IMR-90 (cell line): ENCODE results near the gene PGBD1. TPM values are rescaled to one million over a fixed set of nuclear protein-coding genes. Genes with fewer than 3 reads are reported as not detected.

Experiments used
- ATAC-seq: fragments of 200-7000 bp; cut with Tn5 transposase; 2 replicates; pipeline ENCODE4 v1.9.1; 2020; ENCODE audit warnings: low read depth, mild to moderate bottlenecking, moderate library complexity
- BruUV-seq: library from RNA; stranded (reverse); fragments of 400-500 nt; replicated peaks from 2 replicates; lab custom pipeline; 2021; lab: Mats Ljungman, UMichigan
- CTCF ChIA-PET: fragments of 300-600 bp; formaldehyde crosslinking; extraction: SDS; loops from one replicate; lab custom pipeline; 2021; ENCODE audit warnings: antibody characterized with exemption; lab: Yijun Ruan, JAX
- POLR2A ChIA-PET: fragments of 300-600 bp; sonication (Branson Sonifier 250); formaldehyde crosslinking; loops from one replicate; lab custom pipeline; 2022; ENCODE audit warnings: antibody characterized with exemption; ENCODE audit not compliant: unreplicated experiment; lab: Charles Lee
- DNase-seq: peaks from one replicate; pipeline ENCODE4 v3.0.0; 2013
- H2AFZ ChIP-seq: replicated peaks from 2 replicates; pipeline ENCODE3; 2013; ENCODE audit warnings: low read length, mild to moderate bottlenecking; ENCODE audit not compliant: poor library complexity
- H2AK5ac ChIP-seq: 2 replicates; pipeline ENCODE4 v1.6.1; 2013; ENCODE audit warnings: low read depth, low read length, inconsistent platforms
- H2AK9ac ChIP-seq: replicated peaks from 2 replicates; pipeline ENCODE3; 2013; ENCODE audit warnings: mild to moderate bottlenecking, low read depth, low read length, moderate library complexity; ENCODE audit not compliant: poor library complexity
- H2BK120ac ChIP-seq: 2 replicates; pipeline ENCODE4 v1.6.1; 2013; ENCODE audit warnings: low read depth, low read length, inconsistent platforms
- H2BK15ac ChIP-seq: 3 replicates; pipeline ENCODE4 v1.6.1; 2013; ENCODE audit warnings: low read depth, low read length, inconsistent platforms
- H2BK20ac ChIP-seq: 2 replicates; pipeline ENCODE4 v1.6.1; 2013; ENCODE audit warnings: low read depth, mild to moderate bottlenecking, inconsistent platforms, low read length, moderate library complexity
- H2BK5ac ChIP-seq: 2 replicates; pipeline ENCODE4 v1.6.1; 2013; ENCODE audit warnings: mild to moderate bottlenecking, low read depth, low read length, inconsistent platforms; ENCODE audit not compliant: poor library complexity, severe bottlenecking
- H3K14ac ChIP-seq: replicated peaks from 2 replicates; pipeline ENCODE4 v1.6.1; 2013; ENCODE audit warnings: low read depth, low read length, inconsistent platforms
- H3K18ac ChIP-seq: 2 replicates; pipeline ENCODE4 v1.6.1; 2013; ENCODE audit warnings: low read depth, low read length, control low read depth
- H3K23ac ChIP-seq: 2 replicates; pipeline ENCODE4 v1.6.1; 2013; ENCODE audit warnings: low read depth, low read length, inconsistent platforms
- H3K27ac ChIP-seq: 2 replicates; pipeline ENCODE4 v1.5.1; 2013; ENCODE audit warnings: mild to moderate bottlenecking, control low read depth, low read length; ENCODE audit not compliant: insufficient read depth
- H3K27me3 ChIP-seq: 2 replicates; pipeline ENCODE4 v1.6.1; 2013; ENCODE audit warnings: low read length; ENCODE audit not compliant: control insufficient read depth, insufficient read depth
- H3K36me3 ChIP-seq: 2 replicates; pipeline ENCODE4 v1.6.1; 2013; ENCODE audit warnings: low read length, mixed read lengths; ENCODE audit not compliant: control insufficient read depth, insufficient read depth
- H3K4ac ChIP-seq: 2 replicates; pipeline ENCODE4 v1.6.1; 2013; ENCODE audit warnings: low read depth, low read length, inconsistent platforms
- H3K4me1 ChIP-seq: 2 replicates; pipeline ENCODE4 v1.6.1; 2013; ENCODE audit warnings: low read length, mixed read lengths; ENCODE audit not compliant: control insufficient read depth, insufficient read depth
- H3K4me2 ChIP-seq: 2 replicates; pipeline ENCODE4 v1.6.1; 2013; ENCODE audit warnings: low read depth, mild to moderate bottlenecking, control low read depth, low read length, moderate library complexity
- H3K4me3 ChIP-seq: 2 replicates; pipeline ENCODE4 v1.5.1; 2013; ENCODE audit warnings: low read depth, mild to moderate bottlenecking, control low read depth, low read length, moderate library complexity; ENCODE audit not compliant: insufficient read depth
- H3K56ac ChIP-seq: 2 replicates; pipeline ENCODE4 v1.6.1; 2013; ENCODE audit warnings: low read length, inconsistent platforms; ENCODE audit not compliant: insufficient read depth; ENCODE audit errors: extremely low read depth
- H3K79me1 ChIP-seq, 2 experiments: 2 replicates each; pipeline ENCODE4 v1.6.1; 2013; ENCODE audit warnings: low read length in 2 of 2, inconsistent platforms in 1 of 2, low read depth in 1 of 2
- H3K9ac ChIP-seq: 2 replicates; pipeline ENCODE4 v1.6.1; 2013; ENCODE audit warnings: low read depth, low read length, control low read depth
- H3K9me1 ChIP-seq: 2 replicates; pipeline ENCODE4 v1.6.1; 2013; ENCODE audit warnings: low read length, inconsistent platforms; ENCODE audit not compliant: insufficient read depth
- H3K9me3 ChIP-seq: 2 replicates; pipeline ENCODE4 v1.6.1; 2013; ENCODE audit warnings: low read length; ENCODE audit not compliant: control insufficient read depth, insufficient read depth
- H4K20me1 ChIP-seq: 2 replicates; pipeline ENCODE4 v1.6.1; 2013; ENCODE audit warnings: low read length, inconsistent platforms; ENCODE audit not compliant: insufficient read depth
- H4K5ac ChIP-seq: 2 replicates; pipeline ENCODE4 v1.6.1; 2013; ENCODE audit warnings: mild to moderate bottlenecking, low read depth, low read length, control low read depth
- H4K8ac ChIP-seq, 2 experiments: 2 replicates each; pipeline ENCODE4 v1.6.1; 2013; ENCODE audit warnings: low read depth in 2 of 2, low read length in 2 of 2, control low read depth in 1 of 2, inconsistent platforms in 1 of 2
- H4K91ac ChIP-seq: 2 replicates; pipeline ENCODE4 v1.6.1; 2013; ENCODE audit warnings: low read depth, low read length, inconsistent platforms; ENCODE audit not compliant: insufficient read depth
- BHLHE40 ChIP-seq: fragments of 150-350 bp; IDR thresholded peaks from 2 replicates; pipeline ENCODE4 v1.6.1; 2016; ENCODE audit warnings: mild to moderate bottlenecking, low read depth, low read length
- CEBPB ChIP-seq: IDR thresholded peaks from 2 replicates; pipeline ENCODE4 v1.6.1; 2012; ENCODE audit warnings: low read depth, low read length, improper control_type of control experiment
- FOS ChIP-seq: fragments of 150-350 bp; IDR thresholded peaks from 2 replicates; pipeline ENCODE4 v1.6.1; 2016; ENCODE audit warnings: low read depth, low read length
- MAFK ChIP-seq: IDR thresholded peaks from 2 replicates; pipeline ENCODE4 v1.6.1; 2012; ENCODE audit warnings: low read depth, low read length, improper control_type of control experiment
- MAZ ChIP-seq: IDR thresholded peaks from 2 replicates; pipeline ENCODE4 v1.6.1; 2012; ENCODE audit warnings: low read depth, mild to moderate bottlenecking, low read length, improper control_type of control experiment, moderate library complexity, borderline replicate concordance
- MXI1 ChIP-seq: IDR thresholded peaks from 2 replicates; pipeline ENCODE4 v1.6.1; 2012; ENCODE audit warnings: low read depth, mild to moderate bottlenecking, low read length, moderate library complexity, borderline replicate concordance
- NFE2L2 ChIP-seq: fragments of 150-350 bp; IDR thresholded peaks from 2 replicates; pipeline ENCODE4 v1.6.1; 2016; ENCODE audit warnings: low read depth, mild to moderate bottlenecking, low read length
- POLR2A ChIP-seq: IDR thresholded peaks from 2 replicates; pipeline ENCODE4 v1.6.1; 2012; ENCODE audit warnings: mild to moderate bottlenecking, low read depth, low read length
- RAD21 ChIP-seq: IDR thresholded peaks from 2 replicates; pipeline ENCODE4 v1.6.1; 2012; ENCODE audit warnings: low read length, improper control_type of control experiment
- RCOR1 ChIP-seq: IDR thresholded peaks from 2 replicates; pipeline ENCODE4 v1.6.1; 2012; ENCODE audit warnings: mild to moderate bottlenecking, low read length, improper control_type of control experiment; ENCODE audit not compliant: insufficient replicate concordance
- RFX5 ChIP-seq: IDR thresholded peaks from 2 replicates; pipeline ENCODE4 v1.8.0; 2012; ENCODE audit warnings: low read depth, mild to moderate bottlenecking, low read length, moderate library complexity
- SMC3 ChIP-seq: fragments of 150-350 bp; IDR thresholded peaks from 2 replicates; pipeline ENCODE4 v1.6.1; 2016; ENCODE audit warnings: low read depth, mild to moderate bottlenecking, antibody characterized with exemption, low read length, moderate library complexity
- WGBS, 2 experiments: methylation state at CpG; one replicate each; pipeline versions ENCODE4 v1.1.5 to v1.1.7; 2013; ENCODE audit warnings: missing lambda C conversion rate in 2 of 2; ENCODE audit not compliant: insufficient read length in 1 of 2; ENCODE audit errors: extremely low coverage in 2 of 2; 5-methylcytosine and 5-hydroxymethylcytosine counted together
- dilution Hi-C: fragments of 300-500 bp; cut with HindIII; formaldehyde crosslinking; loops from one replicate; pipeline ENCODE4 v1.14.3; 2018; ENCODE audit warnings: low sequenced_read_pairs; ENCODE audit not compliant: unreplicated experiment
- in situ Hi-C: fragments of 300-500 bp; cut with MboI; formaldehyde crosslinking; loops from 3 replicates; pipeline ENCODE4 v1.14.3; 2019; ENCODE audit warnings: low sequenced_read_pairs, inconsistent platforms, mixed read lengths
- intact Hi-C: fragments of 100-400 bp; cut with micrococcal nuclease; formaldehyde crosslinking; loops from 2 replicates; pipeline ENCODE4 v1.10.0; 2022
- polyA plus RNA-seq, 3 experiments: library from polyadenylated mRNA; depleted of rRNA; stranded (reverse); fragments of >200 nt; gene quantifications; 2 replicates each; pipeline ENCODE4 v1.2.3, GENCODE V29; 2012; ENCODE audit warnings: low replicate concordance in 1 of 3
- total RNA-seq: library from RNA; depleted of rRNA; stranded (reverse); fragments of >200 nt; gene quantifications from 2 replicates; pipeline ENCODE4 v1.2.3, GENCODE V29; 2012
- TF ChIP-seq, protein P1 (sequence below): fragments of 150-350 bp; IDR thresholded peaks from 2 replicates; pipeline ENCODE4 v1.6.1; 2016; ENCODE audit warnings: low read depth, mild to moderate bottlenecking, low read length, moderate library complexity, borderline replicate concordance
- TF ChIP-seq, protein P2 (sequence below): conservative IDR thresholded peaks from 2 replicates; pipeline ENCODE4 v1.5.1; 2012; ENCODE audit warnings: mild to moderate bottlenecking, low read depth, low read length, improper control_type of control experiment
- TF ChIP-seq, protein P3 (sequence below): fragments of 150-350 bp; IDR thresholded peaks from 2 replicates; pipeline ENCODE4 v1.6.1; 2017; ENCODE audit warnings: mild to moderate bottlenecking, antibody characterized with exemption, low read length, low read depth

The PGBD1 gene
- total and polyA plus RNA-seq, 2 of the 4 experiments (the other 2 are of a cell fraction): 3.9 to 6.3 TPM

DNA sequence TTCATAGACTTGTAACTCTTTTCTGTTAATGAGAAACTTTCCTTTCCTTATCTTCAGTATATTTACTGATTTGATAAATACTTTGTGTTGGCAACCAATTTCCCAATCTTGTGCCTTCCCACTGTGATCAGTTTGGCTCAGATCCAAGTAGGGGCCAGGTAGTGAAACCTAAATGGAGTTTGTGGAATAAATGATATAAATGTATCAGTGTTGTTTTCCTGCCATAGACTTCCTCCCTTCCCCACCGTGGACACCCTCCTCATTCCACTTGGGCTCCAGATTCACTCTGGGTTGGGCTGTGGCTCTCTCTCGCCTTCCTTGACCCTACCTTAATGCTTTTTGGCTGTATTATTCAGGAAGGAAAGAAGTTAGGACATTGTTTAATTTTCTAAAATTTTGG is 69.7 kb downstream of the PGBD1 start:
- no peaks in the 10 kb centered on the region for H3K9me3 ChIP-seq
- TF ChIP-seq, protein P1, sequence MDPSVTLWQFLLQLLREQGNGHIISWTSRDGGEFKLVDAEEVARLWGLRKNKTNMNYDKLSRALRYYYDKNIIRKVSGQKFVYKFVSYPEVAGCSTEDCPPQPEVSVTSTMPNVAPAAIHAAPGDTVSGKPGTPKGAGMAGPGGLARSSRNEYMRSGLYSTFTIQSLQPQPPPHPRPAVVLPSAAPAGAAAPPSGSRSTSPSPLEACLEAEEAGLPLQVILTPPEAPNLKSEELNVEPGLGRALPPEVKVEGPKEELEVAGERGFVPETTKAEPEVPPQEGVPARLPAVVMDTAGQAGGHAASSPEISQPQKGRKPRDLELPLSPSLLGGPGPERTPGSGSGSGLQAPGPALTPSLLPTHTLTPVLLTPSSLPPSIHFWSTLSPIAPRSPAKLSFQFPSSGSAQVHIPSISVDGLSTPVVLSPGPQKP: no peak
- TF ChIP-seq RFX5 (no peak), RCOR1 (no peak), POLR2A (no peak), RAD21 (no peak), NFE2L2 (no peak), MAZ (no peak), BHLHE40 (no peak), FOS (no peak), MXI1 (no peak), SMC3 (no peak), MAFK (no peak), CEBPB (no peak)
- TF ChIP-seq, protein P2, sequence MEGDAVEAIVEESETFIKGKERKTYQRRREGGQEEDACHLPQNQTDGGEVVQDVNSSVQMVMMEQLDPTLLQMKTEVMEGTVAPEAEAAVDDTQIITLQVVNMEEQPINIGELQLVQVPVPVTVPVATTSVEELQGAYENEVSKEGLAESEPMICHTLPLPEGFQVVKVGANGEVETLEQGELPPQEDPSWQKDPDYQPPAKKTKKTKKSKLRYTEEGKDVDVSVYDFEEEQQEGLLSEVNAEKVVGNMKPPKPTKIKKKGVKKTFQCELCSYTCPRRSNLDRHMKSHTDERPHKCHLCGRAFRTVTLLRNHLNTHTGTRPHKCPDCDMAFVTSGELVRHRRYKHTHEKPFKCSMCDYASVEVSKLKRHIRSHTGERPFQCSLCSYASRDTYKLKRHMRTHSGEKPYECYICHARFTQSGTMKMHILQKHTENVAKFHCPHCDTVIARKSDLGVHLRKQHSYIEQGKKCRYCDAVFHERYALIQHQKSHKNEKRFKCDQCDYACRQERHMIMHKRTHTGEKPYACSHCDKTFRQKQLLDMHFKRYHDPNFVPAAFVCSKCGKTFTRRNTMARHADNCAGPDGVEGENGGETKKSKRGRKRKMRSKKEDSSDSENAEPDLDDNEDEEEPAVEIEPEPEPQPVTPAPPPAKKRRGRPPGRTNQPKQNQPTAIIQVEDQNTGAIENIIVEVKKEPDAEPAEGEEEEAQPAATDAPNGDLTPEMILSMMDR: no peak
- TF ChIP-seq, protein P3, sequence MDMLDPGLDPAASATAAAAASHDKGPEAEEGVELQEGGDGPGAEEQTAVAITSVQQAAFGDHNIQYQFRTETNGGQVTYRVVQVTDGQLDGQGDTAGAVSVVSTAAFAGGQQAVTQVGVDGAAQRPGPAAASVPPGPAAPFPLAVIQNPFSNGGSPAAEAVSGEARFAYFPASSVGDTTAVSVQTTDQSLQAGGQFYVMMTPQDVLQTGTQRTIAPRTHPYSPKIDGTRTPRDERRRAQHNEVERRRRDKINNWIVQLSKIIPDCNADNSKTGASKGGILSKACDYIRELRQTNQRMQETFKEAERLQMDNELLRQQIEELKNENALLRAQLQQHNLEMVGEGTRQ: no peak
- intact Hi-C loops: no loop called here

More for the DNA sequence above, 69.7 kb downstream of the PGBD1 start:
- no peaks in the 10 kb centered on the region for H3K36me3 ChIP-seq
- no peak overlapping the region for H2BK120ac ChIP-seq
- no peak for ATAC-seq
- POLR2A ChIA-PET: interaction anchor here (0.6 to 0.7 kb wide), 2 partner anchors 99 to 440 kb away, joined by 3 read pairs; partner anchors contain the start of gene ZKSCAN4
- DNase-seq: no peak
- in situ Hi-C loops: no loop called here
- no peak overlapping the region for H3K18ac ChIP-seq
- no peak overlapping the region for H3K4me3 ChIP-seq
- peak overlapping the region; percentile 39; the same call in 1 of the 2 replicates for H3K9ac ChIP-seq
- H3K4ac ChIP-seq: no peak overlapping the region
- H3K56ac ChIP-seq: no peak overlapping the region
- no peak overlapping the region for H2BK20ac ChIP-seq
- H2BK5ac ChIP-seq: no peak overlapping the region
- no peak overlapping the region for H2AFZ ChIP-seq
- no peak overlapping the region for H2BK15ac ChIP-seq
- no peak overlapping the region for H2AK5ac ChIP-seq
- no peak overlapping the region for H3K27ac ChIP-seq
- 0 out of 4 replicates have a peak overlapping the region, but pooled peaks of 1 of the 2 experiments have one; percentile 17 for H4K8ac ChIP-seq
- no peak overlapping the region for H2AK9ac ChIP-seq
- no peaks in the 10 kb centered on the region for H4K20me1 ChIP-seq
- H3K79me1 ChIP-seq: peaks cover 26 to 47% of the 10 kb centered on the region in 2 experiments
- peaks cover 8% of the 10 kb centered on the region for H3K4me1 ChIP-seq
- CTCF ChIA-PET: interaction anchor here (1.0 kb wide), 1 partner anchor 32 kb away, joined by 3 read pairs; no protein-coding TSS in a partner anchor
- BruUV-seq: no TSS peak
- H3K14ac ChIP-seq: no peak overlapping the region
- H3K23ac ChIP-seq: no peak overlapping the region
- dilution Hi-C loops: no loop called here
- WGBS, 2 experiments: no CpG with 5 or more reads among the region's 2 CpGs
- peak overlapping the region; percentile 12; the same call in 1 of the 2 replicates for H4K5ac ChIP-seq
- peak overlapping the region; percentile 36 for H3K4me2 ChIP-seq
- H3K9me1 ChIP-seq: peaks cover 9% of the 10 kb centered on the region; the same call in 1 of the 2 replicates
- no peak overlapping the region; the same call in 1 of the 2 replicates for H4K91ac ChIP-seq
- H3K27me3 ChIP-seq: peaks cover 7% of the 10 kb centered on the region
